Smooth muscle cell (in vitro differentiated cells): ENCODE data around the gene NAT16. TPM values are rescaled to one million over a fixed set of nuclear protein-coding genes. Genes with fewer than 3 reads are reported as not detected.

ENCODE experiments used
- DNase-seq: peaks from one replicate; lab custom pipeline; 2025; ENCODE audit not compliant: unreplicated experiment; lab: John Stamatoyannopoulos, UW
- H2AFZ ChIP-seq: fragments of 200-600 bp; sonication (generic); 2 replicates; pipeline ENCODE4 v1.6.0; 2016; ENCODE audit warnings: antibody characterized with exemption, low read depth, mild to moderate bottlenecking
- H3F3A ChIP-seq: fragments of 200-600 bp; sonication (generic); 2 replicates; pipeline ENCODE4 v1.6.0; 2017; ENCODE audit warnings: antibody characterized with exemption, low read depth
- H3K27ac ChIP-seq: fragments of 200-600 bp; sonication (generic); 2 replicates; pipeline ENCODE4 v1.5.1; 2016; ENCODE audit warnings: low read depth, mild to moderate bottlenecking
- H3K27me3 ChIP-seq: fragments of 200-600 bp; sonication (generic); 2 replicates; pipeline ENCODE4 v1.6.1; 2016; ENCODE audit warnings: low read depth, mild to moderate bottlenecking
- H3K36me3 ChIP-seq: fragments of 200-600 bp; sonication (generic); 2 replicates; pipeline ENCODE4 v1.5.1; 2016; ENCODE audit warnings: low read depth
- H3K4me1 ChIP-seq: fragments of 200-600 bp; sonication (generic); 2 replicates; pipeline ENCODE4 v1.5.1; 2016; ENCODE audit warnings: low read depth
- H3K4me2 ChIP-seq: fragments of 200-600 bp; sonication (generic); 2 replicates; pipeline ENCODE4 v1.6.0; 2016; ENCODE audit warnings: mild to moderate bottlenecking
- H3K4me3 ChIP-seq: fragments of 200-600 bp; sonication (generic); 2 replicates; pipeline ENCODE4 v1.5.1; 2016; ENCODE audit warnings: mild to moderate bottlenecking
- H3K79me2 ChIP-seq: fragments of 200-600 bp; sonication (generic); 2 replicates; pipeline ENCODE4 v1.6.0; 2016; ENCODE audit warnings: low read depth, mild to moderate bottlenecking
- H3K9ac ChIP-seq: fragments of 200-600 bp; sonication (generic); 2 replicates; pipeline ENCODE4 v1.6.0; 2016; ENCODE audit warnings: low read depth
- H3K9me3 ChIP-seq: fragments of 200-600 bp; sonication (generic); replicated peaks from 2 replicates; pipeline ENCODE4 v1.5.1; 2016; ENCODE audit warnings: low read depth
- H4K20me1 ChIP-seq: fragments of 200-600 bp; sonication (generic); 2 replicates; pipeline ENCODE4 v1.6.0; 2016; ENCODE audit warnings: low read depth
- CTCF ChIP-seq: fragments of 200-600 bp; sonication (generic); IDR thresholded peaks from 2 replicates; pipeline ENCODE4 v1.5.1; 2017; ENCODE audit warnings: borderline replicate concordance, mild to moderate bottlenecking, antibody characterized with exemption; ENCODE audit not compliant: insufficient read depth, poor library complexity, severe bottlenecking
- WGBS: methylation state at CpG from one replicate; pipeline ENCODE4 v1.1.7; 2016; ENCODE audit warnings: low lambda C conversion rate; 5-methylcytosine and 5-hydroxymethylcytosine counted together
- polyA plus RNA-seq: library from polyadenylated mRNA; unstranded; fragments of >200 nt; fragmentation: Nextera tagmentation; extraction: Ambion mirVana; gene quantifications from 2 replicates; pipeline ENCODE4 v1.2.1, GENCODE V29; 2016
- total RNA-seq: library from RNA; depleted of rRNA; stranded (reverse); fragments of >200 nt; gene quantifications from 2 replicates; pipeline ENCODE4 v1.2.3, GENCODE V29; 2014

Gene NAT16
- total and polyA plus RNA-seq, 2 experiments from 2014 or later, result not detected

- no peak for DNase-seq
- WGBS, result 0% methylated on average over 4 of the region's 11 CpGs
- no peak overlapping the region for H3K9ac ChIP-seq
- H3K4me1 ChIP-seq, result peaks cover 38% of the 10 kb centered on the region
- no peak overlapping the region for H3K4me3 ChIP-seq
- H2AFZ ChIP-seq, result no peak overlapping the region
- peaks cover 69% of the 10 kb centered on the region for H3K27me3 ChIP-seq
- peaks cover 13% of the 10 kb centered on the region for H3F3A ChIP-seq
- no peaks in the 10 kb centered on the region for H3K79me2 ChIP-seq
- TF ChIP-seq CTCF, result no peak
- H3K36me3 ChIP-seq, result no peaks in the 10 kb centered on the region
- no peak overlapping the region for H3K27ac ChIP-seq
- H3K9me3 ChIP-seq, result no peaks in the 10 kb centered on the region
- H4K20me1 ChIP-seq, result peaks cover 32% of the 10 kb centered on the region
- peak overlapping the region; percentile 86 for H3K4me2 ChIP-seq
Measured at GRCh38 chr7:101166648-101166908, 13.5 kb downstream of the NAT16 start.

- H2AFZ ChIP-seq, result peak overlapping the region; percentile 33
- H3K4me3 ChIP-seq, result peak overlapping the region; percentile 47
- DNase-seq, result no peak
- WGBS, result under 1% methylated on average over 30 of the region's 38 CpGs
- H3F3A ChIP-seq, result peaks cover 13% of the 10 kb centered on the region
- no peaks in the 10 kb centered on the region for H3K9me3 ChIP-seq
- H3K4me1 ChIP-seq, result peaks cover 38% of the 10 kb centered on the region
- no peak overlapping the region for H3K27ac ChIP-seq
- H3K36me3 ChIP-seq, result no peaks in the 10 kb centered on the region
- H3K79me2 ChIP-seq, result no peaks in the 10 kb centered on the region
- peaks cover 37% of the 10 kb centered on the region for H4K20me1 ChIP-seq
- TF ChIP-seq CTCF, result no peak
- H3K4me2 ChIP-seq, result peak overlapping the region; percentile 86
- no peak overlapping the region for H3K9ac ChIP-seq
- H3K27me3 ChIP-seq, result peaks cover 64% of the 10 kb centered on the region
Measured at GRCh38 chr7:101165958-101166647, 14.0 kb downstream of the NAT16 start.

GRCh38 chr7:101165075-101165957, 14.8 kb downstream of the NAT16 start, which contains the start of gene VGF:
VGF (minus strand) TSS chr7:101165569; CDS start chr7:101164843, 726 bp downstream.
- H3K36me3 ChIP-seq, result no peaks in the 10 kb centered on the region
- no peak for TF ChIP-seq CTCF
- H3K4me3 ChIP-seq, result peak within 1 kb of the TSS; percentile 47
- H2AFZ ChIP-seq, result peak within 1 kb of the TSS; percentile 33
- peak; percentile 81 for DNase-seq
- peaks cover 38% of the 10 kb centered on the region for H3K4me1 ChIP-seq
- H3K27me3 ChIP-seq, result peaks cover 56% of the 10 kb centered on the region
- H3F3A ChIP-seq, result peaks cover 13% of the 10 kb centered on the region
- peak within 1 kb of the TSS; percentile 86 for H3K4me2 ChIP-seq
- H3K9ac ChIP-seq, result no peak within 1 kb of the TSS
- H3K9me3 ChIP-seq, result no peaks in the 10 kb centered on the region
- H3K27ac ChIP-seq, result no peak within 1 kb of the TSS
- H4K20me1 ChIP-seq, result peaks cover 45% of the 10 kb centered on the region
- no peaks in the 10 kb centered on the region for H3K79me2 ChIP-seq
- WGBS, result 2% methylated on average over 48 of the region's 74 CpGs
